NK-92 (cell line): ENCODE measurements around the gene PHC2.

Experiments
- DNase-seq: peaks from one replicate; lab custom pipeline; 2025; ENCODE audit not compliant: unreplicated experiment; lab: John Stamatoyannopoulos, UW

PHC2 gene

DNA sequence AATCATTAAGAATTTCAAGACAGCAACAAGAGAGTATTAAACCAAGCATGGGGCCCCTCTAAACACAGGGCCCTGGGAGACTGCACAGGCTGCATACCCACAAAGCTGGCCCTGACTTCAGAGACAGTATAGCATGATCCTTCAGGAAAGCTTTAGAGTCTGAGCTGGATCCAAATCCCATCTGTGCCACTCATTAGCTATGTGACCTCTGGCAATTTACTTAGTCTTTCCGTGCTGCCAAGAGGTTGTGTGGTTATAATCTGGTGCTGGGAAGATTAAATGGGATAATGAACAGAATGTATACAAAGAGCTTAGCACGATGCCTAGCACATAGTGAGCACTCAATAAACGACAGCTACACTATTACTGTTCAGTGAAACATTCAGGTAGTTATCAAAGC, 4.0 kb downstream of the PHC2 start:
- no peak for DNase-seq

DNA sequence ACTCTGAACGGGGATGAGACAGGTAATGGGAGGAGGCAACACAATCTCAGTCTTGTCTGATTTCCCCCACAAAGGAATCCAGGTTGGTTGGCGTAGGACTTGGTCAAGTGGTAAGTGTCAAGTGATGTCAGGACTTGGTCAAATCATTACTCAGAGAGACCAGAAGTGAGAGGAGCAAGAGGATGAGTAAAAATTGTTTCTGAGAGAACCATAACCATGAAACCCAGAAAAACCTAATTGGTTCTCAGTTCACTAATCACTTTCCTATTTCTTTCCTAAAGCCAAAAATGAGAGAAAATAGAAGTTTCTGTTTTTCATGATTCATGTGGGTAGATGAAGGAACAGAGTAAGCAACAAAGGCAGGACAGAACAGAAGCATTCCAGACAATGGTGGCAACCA, 5.0 kb downstream of the PHC2 start:
- no peak for DNase-seq

DNA sequence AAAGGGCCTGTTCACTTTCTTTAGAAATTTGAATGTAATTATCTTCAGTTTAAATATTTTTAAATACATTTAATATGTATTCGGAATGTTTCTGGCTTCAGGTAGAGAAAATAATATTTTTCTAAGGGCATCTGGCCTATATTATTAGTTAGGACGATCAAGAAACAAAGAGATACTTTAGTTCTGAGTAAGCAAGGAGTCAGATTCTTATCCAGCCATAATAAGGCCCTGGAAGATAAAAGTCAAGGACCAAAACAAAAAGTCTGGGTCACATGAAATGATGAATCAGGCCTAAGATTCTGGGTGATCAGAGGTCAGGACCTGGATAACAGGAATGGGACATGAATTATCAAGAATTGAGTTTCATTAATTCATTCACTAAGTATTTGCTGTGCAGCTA, 6.3 kb downstream of the PHC2 start:
- no peak for DNase-seq

DNA sequence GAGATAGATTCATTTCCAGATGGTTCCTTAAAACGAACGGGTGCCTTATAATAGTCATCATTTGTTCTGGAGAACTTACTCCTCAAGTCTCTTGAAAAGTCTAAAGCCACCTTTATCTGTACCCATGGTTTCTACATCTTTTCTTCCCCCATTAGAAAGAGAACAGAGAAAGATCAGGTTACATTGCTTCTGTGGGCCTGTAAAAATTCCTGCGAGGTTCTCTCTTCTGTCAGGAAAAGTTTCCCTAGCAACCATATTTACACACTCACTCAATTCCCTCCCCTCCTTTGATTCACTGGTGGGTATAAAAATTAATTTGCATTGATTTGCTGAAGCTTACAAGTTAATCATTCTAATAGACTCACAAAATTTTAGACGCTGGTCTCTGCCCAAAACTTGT, 6.7 kb downstream of the PHC2 start:
- no peak for DNase-seq

DNA sequence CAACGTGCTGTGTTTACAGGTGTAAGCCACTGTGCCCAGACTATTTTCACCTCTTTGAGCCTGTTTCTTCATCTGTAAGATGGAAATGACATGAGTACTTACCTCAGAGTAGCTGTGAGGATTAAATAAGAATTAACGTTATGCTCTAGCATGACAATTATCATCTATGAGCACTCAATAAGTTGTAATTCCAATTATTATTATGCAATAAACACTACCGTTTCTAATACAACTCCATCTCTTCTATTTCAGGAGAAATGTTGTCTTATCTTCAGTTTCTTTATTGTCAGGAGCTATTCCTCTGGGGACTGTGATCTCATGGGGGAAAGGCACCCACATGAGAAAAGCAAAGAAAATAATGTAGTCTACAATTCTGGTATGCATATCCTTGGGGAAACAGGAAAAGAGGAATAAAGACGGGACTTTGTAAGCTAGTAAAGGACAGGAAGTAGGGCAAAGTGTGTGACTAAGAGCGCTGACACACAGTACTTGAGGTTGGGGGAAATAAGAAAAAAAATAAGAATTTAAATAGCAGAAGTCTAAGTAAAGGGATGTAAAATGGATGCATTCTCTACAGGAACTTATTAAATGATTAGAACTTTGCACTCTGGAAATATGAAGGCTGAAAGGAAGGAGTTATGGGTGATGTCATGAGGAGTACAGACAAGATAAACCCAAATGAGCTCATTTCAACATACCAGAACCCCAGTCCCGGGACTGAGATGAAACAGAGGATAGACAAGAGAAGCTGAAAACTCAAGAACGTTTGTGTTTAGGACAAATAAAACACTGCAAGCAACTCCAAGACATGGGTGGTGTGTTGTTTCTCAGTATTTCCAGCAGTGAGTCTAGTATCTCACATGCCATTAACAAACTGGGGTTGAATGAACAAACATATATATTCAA, 9.8 kb downstream of the PHC2 start:
- no peak for DNase-seq

DNA sequence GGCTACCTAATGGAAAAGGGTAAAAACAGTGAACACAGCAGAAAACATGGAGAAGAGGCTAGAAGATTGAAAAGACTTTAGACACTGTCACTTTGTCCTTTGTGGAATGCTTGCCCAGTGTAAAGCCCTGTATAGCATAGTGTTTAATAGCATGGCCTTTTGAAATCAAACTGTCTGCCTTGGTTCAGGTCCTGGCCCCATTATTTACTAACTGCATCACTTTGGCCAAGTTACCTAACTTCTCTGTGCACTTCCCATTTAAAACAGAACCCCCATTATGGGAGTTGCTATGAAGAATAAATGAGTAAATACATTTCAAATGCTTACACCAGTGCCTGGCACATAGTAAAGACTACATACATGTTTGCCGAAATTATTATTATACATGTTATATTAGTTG, 12.1 kb downstream of the PHC2 start:
- DNase-seq, result no peak

DNA sequence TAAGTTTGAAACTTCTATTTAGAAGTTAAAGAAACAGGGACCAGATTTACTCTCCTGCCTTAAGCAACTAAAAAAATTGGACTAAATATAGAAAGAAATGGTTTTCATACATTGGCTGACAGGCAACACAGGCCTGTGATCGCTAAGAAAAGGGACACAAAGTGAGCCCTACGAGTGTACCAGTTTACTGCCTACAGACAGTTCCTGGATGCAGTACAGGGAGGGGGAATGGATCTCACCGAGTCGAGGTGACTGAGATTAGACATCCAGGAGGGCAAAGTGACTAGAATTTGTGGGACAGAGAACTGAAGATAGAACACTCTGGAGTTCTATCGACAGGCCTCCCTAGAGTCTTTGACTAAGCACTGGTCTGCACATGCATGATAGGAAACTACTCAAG, 16.0 kb downstream of the PHC2 start:
- no peak for DNase-seq

DNA sequence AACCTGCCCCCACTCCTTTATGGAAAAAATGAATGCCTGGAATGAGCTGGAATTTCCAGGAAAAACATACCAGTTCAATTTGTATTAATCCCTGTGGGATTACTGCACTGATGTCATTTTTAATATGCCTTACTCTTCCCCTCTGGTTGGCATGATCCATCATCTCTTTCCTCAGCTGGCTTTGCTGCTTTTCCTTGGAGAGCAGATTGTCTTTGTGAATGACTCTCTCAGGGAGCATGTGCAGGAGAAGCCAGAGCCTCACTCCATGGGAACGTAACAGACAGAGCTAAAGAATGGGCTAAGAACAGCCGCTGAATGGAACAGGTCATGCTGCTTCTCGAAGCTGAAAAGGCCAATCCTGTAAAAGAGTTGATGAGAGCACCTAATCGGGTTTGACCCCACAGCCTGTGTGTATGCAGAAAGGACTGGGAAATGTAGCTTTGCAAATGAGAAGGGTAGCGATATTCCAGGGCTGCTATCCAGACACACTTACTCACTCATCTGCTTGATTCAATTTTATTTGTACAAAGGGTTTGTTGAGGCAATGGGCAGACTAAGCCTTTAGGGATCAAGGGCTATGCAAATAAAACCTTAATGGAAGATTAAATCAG, 20.7 kb downstream of the PHC2 start:
- DNase-seq, result no peak

DNA sequence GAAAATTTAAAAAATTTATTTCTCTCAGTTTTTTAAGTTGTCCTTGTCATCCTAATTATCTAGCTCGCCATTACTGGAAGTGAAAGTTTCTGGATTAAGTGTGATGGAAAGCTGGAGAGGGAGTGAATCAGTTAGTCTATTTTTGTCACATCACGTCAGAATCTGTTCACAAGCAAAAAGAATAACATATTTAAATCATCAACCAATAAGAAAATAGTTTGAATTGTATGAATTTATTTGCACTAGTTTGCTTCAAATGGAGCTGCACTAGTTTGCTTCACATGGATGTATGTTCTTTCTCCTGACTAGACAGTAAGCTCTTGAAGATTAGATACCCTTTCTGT, 22.8 kb downstream of the PHC2 start:
- DNase-seq, result no peak

DNA sequence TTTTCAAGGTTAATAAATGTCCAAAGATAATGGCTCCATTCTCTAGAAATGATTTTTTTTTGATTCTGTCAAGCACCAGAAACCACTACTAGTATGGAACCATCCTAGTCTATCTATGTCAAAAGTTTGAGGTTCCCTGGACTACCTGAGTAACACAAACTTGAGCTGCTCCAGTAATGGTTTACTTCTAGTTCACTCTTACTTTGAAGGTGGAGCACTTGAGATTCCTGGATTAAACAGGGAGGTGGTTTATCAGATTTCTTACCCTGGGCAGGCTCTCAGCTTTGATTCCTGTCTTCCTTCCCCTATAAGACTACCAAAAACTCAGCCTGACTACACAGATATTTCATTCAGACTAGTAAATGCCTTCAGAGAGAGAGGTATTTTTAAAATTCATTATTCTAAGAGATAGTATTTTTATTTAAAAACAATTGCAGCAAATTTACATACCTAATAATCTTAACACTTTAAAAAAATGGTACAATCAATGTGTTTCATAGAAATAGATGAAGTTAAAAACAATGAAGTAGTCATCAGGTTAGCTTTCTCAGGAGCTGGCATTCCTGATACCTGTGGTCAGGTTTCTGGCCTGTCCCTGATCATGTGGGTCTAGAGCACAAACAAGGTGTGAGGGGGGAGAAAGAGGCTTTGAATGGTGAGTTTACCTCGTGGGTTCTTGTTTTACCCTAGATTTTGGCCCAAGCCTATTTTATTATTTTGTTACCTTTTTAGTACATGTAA, 23.4 kb downstream of the PHC2 start:
- DNase-seq, result no peak

DNA sequence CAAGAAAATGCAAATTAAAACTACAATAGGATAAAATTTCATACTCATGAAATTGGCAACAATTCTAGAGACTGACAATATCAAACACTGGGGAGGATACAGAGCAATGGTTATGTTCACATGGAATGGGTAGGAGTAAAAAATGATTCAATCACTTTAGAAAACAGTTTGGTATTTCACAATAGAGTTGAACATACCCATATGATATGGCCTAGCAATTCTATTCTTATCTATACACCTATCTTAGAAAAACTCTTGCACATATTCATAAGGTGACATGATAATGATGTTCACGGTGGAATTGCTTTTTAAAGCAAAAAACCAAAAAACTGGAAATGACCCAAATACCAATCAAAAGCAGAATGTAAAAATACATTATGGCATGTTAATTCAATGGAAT, 28.7 kb downstream of the PHC2 start:
- DNase-seq, result no peak

DNA sequence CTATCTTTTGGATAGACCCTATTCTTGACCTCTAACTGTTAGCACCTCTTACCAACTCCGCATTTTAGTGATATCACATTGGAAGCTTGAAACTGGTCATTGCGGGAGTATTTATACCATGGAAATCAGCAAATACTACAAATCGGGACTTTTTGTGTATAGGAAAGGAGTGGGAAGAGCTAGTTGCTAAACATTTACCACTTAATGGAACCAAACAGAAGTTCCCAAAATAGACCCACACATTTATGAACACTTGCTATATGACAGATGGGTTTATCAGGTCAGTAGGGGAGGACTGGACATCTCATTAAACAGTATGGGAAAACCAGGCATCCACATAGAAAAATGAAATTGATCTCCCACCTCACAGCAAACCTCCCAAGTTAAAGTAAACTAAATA, 29.4 kb downstream of the PHC2 start:
- no peak for DNase-seq

DNA sequence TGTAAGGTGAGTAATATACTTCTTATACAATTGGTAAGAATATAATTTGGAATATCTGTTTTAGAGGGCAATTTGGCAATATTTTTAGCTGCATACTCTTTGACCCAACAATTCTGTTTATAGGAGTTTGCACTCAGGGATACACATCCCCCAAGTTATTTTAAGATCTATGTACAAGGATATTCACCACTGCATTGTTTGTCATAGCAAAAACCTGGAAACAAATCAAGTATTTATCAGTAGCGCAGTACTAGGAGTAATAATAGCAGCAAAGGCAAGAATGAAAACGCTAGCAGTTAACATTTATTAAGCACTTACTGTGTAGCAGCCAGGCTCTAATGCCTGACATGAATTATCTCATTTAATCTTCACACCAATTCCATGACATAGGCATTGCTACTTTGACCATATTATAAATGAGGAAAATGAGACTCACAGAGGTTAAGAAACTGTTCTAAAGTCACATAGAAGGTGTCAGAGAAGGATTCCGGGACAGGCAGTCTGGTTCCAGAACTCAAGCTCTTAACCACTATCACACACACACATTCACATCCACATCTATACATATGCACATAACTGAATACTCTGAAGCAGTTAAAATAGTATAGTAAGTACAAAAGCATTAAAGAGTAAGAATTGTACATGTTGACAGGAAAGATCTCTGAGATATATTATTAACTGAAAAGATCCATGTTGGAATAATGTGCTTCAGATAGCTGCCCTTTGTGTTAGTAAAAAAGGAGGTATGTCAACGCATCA, 30.6 kb downstream of the PHC2 start:
- no peak for DNase-seq

DNA sequence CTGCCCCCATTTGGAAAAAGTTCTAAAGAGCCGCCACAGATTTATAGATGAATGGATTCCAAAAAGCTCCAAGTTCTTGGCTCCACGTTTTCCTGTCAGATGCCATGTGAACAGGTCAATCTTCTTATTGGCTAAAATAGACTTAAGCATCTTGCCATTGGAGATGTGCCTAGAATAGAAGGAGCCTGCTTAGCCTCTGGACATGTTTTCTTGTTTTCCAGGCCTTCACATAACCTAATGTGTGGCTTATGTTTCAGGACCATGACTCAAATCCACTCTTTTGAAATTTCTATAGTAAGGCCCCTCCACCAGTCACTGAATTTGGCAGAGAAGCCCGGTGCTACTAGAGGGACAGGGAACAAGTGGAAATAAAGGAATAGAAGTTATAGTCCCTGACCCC, 31.5 kb downstream of the PHC2 start:
- DNase-seq, result no peak

DNA sequence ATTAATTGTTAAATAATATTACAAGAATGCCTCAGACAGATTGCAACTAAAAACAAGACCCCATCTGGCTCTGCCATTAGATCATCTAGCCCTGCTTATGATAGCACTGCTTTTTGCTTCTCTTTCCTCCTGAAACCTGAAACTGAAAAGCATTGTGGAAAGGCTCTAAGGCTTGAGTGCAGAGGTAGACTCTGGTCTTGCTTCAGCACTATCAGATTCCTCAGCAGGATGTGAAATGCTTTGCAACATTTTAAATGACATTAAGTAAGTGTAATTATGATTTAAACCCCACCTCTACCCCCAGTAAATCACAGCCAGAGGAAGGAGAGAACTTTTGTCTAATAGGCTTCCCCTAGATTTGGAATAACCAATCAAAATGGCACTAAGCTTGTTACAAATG, 32.9 kb downstream of the PHC2 start:
- no peak for DNase-seq

DNA sequence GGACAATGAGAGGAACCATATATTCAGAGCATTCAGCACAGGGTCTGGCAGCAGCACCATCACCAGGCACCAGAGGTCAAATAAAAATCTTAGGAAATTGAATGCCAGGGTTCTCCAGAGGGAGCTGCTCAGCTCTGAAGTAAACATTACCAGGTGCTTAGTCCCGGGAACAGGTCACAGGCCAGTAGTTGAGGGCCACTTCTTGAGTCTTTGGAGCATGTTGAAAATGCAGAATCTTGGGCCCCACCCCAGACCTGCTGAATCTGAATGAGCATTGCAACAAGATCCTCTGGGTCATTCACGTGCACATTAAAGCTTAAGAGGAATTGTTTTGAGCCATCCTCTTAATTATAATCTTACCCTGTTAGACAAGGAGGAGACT, 33.8 kb downstream of the PHC2 start:
- DNase-seq, result no peak

DNA sequence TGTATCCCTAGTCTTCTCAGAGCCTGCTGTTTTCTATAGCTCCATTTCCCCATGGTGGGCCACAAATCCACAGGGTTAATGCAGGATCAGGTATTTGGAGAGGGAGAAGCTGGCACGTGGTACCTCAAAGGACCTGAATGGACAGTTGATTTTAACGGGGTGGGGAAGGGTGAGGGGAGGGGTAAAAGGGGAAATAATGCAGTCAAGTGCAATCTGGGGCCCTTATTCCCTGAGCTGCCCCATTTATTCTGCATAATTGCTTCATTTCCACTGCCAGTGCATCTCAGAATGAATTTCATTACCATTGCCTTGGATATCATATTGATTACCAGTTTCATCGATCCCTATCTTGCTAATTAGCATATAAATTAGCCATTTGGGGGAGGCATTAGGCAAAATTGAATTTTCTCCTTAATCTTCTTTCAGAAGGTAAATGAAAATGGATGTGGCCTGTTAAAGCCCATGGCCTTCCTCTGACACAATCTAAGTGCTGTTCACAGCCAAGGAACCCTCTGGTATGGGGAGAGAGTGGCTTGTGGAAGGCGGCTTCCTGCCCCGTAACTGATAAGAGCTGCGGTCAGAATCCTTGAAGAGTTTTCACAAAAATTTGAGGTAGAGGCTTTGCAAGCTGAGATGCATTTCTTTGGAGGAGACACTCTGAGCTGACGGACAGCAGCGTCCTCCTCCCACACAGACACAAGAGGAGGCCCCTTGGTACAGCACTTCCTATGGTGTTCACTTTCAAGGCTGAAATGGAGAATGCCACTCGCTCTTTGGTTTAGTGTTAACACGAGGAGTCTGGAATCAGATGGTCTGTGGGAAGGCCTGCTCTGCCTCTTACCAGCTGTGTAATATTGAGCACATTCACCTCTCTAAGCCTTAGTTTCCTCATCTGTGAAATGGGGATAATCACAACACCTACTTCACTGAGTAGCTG, 34.4 kb downstream of the PHC2 start:
- DNase-seq, result no peak

DNA sequence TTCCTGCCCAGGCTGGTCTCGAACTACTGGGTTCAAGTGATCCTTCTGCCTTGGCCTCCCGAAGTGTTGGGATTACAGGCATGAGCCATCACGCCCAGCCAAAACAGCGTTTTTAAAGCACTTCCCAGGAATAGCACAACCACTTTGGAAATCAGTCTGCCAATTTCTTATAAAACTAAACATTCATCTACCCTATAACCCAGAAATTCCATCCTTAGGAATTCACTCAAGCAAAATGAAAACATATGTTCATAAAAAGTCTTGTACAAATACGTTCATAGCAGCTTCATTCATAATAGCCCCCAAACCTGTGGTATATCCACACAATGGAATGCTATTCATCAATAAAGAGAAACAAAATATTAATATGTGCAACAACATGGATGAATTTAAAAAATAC, 36.1 kb downstream of the PHC2 start:
- no peak for DNase-seq

DNA sequence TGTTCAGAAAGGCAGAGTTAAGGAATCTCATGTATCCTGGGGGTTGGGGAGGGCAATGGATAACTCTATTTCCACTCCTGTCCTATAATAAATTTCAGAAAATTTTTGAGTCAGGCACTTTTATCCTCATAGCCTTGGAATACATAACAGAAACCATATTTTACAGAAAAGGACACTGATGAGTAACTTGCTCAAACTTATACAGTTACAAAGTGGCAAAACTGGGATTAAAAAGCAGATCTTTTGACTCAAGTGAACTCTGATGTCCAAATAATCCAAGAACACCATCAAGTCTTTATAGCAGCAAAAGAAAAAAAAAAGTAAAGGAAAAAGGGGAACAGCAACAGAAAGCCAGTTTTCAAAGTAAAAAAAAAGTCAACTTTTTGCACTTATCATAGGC, 36.9 kb downstream of the PHC2 start:
- no peak for DNase-seq

DNA sequence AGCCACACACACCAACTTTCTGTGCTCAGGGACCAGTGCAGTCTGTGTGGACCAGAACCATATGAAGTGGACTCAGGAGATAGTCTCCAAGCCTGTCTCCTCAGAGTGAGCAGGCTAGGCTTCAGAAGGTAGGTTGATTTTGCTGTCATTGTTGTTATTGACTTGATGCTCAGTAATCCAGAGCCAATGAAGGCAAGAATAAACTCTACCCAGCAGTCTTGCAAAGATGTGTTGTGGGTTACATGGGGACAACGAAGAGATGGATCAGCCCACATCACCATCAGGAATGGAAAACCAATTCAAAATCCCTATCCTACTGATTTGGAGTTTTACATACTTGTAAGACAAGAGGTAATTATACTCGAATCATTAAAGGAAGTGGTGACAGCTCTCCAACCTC, 37.4 kb downstream of the PHC2 start:
- no peak for DNase-seq
